ENCODE data around the gene KSR1. TPM values are rescaled to one million over a fixed set of nuclear protein-coding genes. Genes with fewer than 3 reads are reported as not detected.

Gene KSR1
- total RNA-seq, 1 donor from 2014 or later, result 49.7 TPM

GRCh38 chr17:27471321-27472269, 15.3 kb downstream of the KSR1 start:
- DNase-seq (ENCODE audit: extremely low read depth, low read depth, low spot score), result no peak

DNA sequence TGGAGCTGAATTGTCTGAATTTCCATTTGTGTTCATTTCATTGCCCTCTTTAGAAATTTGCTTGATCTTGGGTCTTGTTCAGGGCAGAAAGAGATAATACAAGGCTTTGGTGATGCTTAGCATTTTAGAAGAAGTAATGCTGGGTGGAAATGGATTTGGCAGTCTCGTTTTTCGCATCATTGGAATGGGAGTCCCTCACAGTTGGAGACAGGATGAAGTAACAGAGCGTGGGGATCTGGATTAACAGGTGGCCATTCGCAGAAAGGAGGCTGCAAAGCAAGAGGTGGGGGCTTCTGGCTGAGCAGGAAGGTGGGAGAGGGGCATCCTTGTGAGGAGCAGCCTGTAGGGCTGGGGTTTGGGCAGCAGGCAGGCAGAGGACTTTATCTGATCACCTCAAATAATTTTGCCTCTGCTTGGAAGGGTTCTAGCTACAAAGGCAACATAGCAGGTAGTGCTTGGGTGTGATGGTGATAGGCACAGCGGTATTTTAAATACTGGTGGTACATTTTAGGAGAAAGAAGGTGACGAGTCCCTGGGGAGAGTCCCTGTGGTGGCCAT, 17.0 kb downstream of the KSR1 start:
- DNase-seq (ENCODE audit: extremely low read depth, low read depth, low spot score), result no peak

- DNase-seq (ENCODE audit: extremely low read depth, low read depth, low spot score), result peak; percentile 39
These were observed 17.7 kb downstream of the KSR1 start for GRCh38 chr17:27473748-27474609.

- no peak for DNase-seq (ENCODE audit: extremely low read depth, low read depth, low spot score)
These were observed 18.9 kb downstream of the KSR1 start for GRCh38 chr17:27475070-27475673.

GRCh38 chr17:27475981-27476895, 20.0 kb downstream of the KSR1 start:
- DNase-seq (ENCODE audit: extremely low read depth, low read depth, low spot score), result no peak

DNA sequence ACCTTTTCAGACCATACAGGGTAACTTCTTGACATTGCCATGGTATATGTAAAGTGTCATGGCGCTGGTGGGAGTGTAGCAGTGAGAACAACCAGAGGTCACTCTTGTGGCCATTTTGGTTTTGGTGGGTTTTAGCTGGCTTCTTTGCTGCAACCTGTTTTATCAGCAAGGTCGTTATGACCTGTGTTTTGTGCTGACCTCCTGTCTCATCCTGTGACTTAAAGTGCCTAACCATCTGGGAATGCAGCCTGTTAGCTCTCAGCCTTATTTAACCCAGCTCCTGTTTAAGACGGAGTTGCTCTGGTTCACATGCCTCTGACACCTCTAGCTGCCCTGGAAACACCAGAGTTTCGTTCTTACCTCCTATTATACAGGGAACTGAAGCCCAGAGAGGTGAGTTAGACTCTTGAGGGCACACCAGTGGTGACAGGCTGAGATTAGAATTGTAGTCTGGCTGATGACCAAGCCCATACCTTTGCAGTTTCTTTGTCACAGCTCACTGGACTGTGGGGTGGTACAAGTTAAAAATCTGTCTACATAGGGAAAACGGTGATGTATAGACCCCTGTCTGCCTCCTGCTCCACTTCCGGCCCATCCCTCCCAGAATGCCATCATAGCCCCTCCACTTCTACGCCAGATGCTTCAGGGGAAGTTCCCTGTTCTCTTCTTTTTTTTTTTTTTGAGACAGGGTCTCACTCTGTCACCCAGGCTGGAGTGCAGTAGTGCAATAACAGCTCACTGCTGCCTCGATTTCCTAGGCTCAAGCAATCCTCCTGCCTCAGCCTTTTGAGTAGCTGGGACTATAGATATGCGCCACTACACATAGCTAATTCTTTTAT, 21.0 kb downstream of the KSR1 start:
- no peak for DNase-seq (ENCODE audit: extremely low read depth, low read depth, low spot score)

GRCh38 chr17:27477971-27478684, 21.9 kb downstream of the KSR1 start:
- no peak for DNase-seq (ENCODE audit: extremely low read depth, low read depth, low spot score)

DNA sequence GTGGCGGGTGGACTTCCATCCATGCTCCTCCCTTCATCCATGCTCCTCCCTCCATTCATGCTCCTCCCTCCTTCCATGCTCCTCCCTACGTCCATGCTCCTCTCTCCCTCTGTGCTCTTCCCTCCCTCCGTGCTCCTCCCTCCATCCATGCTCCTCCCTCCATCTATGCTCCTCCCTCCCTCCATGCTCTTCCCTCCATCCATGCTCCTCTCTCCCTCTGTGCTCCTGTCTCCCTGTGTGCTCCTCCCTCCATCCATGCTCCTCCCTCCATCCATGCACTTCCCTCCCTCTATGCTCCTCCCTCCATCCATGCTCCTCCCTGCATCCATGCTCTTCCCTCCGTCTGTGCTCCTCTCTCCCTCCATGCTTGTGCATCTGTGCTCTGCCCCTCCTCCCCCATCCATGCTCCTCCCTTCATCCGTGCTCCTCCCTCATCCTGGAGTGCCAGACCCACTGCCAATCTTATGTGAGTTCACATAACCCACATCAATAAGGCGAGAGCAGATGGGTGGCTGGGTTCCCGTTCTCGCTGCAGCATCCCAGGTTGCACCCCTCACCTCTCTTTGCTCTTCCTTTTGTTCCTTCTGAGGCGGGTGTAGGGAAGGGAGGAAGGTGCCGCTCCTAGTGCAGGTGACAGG, 22.8 kb downstream of the KSR1 start:
- no peak for DNase-seq (ENCODE audit: extremely low read depth, low read depth, low spot score)

- no peak for DNase-seq (ENCODE audit: extremely low read depth, low read depth, low spot score)
These were observed 23.6 kb downstream of the KSR1 start for GRCh38 chr17:27479838-27480237.

DNA sequence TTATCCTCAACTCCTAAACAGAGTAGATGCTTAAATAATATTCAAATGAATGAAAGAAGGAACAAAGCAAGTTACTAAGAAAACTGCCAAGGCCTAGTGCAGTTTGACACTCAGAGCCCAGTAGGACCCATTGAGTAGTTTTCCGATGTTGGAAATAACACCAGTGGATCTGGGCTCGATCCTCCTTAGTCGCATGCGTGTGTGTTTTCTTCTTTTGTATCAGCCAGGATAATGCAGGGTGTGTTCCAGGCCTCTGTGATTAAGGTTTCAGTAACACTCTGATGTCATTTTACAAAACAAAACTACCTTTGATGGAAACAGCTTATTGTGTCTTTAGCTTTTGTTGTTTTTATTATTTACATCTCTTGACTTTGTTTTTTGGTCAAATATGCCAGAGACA, 24.5 kb downstream of the KSR1 start:
- no peak for DNase-seq (ENCODE audit: extremely low read depth, low read depth, low spot score)

GRCh38 chr17:27481327-27481726, 25.1 kb downstream of the KSR1 start:
- no peak for DNase-seq (ENCODE audit: extremely low read depth, low read depth, low spot score)

DNA sequence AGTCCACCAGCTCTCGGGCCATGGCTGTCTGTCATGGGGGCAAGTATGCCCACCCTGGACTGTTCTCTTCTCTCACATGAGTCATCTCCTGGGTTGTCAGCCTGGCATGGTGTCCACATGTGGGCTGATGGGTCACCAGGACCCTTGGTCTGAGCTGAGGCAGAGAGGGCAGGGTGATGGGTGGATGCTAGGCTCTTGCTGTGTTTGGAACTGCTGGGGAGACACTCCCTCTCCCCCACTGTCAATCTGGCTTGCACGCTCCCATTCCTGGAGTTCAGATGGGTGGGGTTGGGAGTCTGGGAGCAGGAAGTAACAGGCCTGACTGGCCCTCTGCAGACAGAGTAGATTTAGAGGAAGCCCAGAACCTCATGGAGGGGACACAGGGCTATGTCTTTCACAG, 28.9 kb downstream of the KSR1 start:
- no peak for DNase-seq (ENCODE audit: extremely low read depth, low read depth, low spot score)

GRCh38 chr17:27485716-27486495, 29.7 kb downstream of the KSR1 start:
- DNase-seq (ENCODE audit: extremely low read depth, low read depth, low spot score), result no peak

- DNase-seq (ENCODE audit: extremely low read depth, low read depth, low spot score), result no peak
These were observed 30.5 kb downstream of the KSR1 start for GRCh38 chr17:27486741-27487140.

GRCh38 chr17:27488231-27488630, 32.0 kb downstream of the KSR1 start:
- no peak for DNase-seq (ENCODE audit: extremely low read depth, low read depth, low spot score)

DNA sequence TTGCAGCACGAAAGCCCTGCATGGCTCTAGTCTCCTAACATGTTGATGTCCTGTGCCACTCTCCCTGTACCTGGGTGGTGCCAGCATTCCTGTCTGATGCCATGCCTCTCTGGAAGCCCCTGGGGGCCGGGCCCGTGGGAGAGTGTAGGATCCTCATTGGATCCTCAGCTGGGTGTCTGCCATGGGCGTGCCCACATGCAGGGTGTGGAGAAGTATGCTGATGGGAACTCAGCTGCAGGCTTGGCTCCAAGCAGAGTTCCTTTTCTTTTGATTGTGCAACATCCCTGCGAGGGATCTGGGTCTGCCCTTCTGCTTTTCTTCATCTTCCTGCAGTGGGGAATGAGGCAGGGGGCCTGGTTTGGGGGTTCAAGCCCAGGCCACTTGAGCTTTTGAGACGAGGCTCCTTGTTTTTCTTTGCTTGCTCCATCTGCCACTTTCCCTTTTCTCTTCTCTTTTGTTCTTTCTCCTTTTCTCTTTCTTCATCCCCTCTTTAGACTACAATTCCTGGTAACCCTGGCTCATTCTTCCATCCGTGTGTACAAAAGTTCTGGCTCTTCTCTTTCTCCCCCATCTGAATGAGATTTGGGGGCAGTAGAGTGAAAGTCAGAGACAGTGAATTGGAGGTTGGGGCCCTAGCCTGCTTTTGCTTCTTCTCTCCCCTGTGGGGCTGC, 32.9 kb downstream of the KSR1 start:
- DNase-seq (ENCODE audit: extremely low read depth, low read depth, low spot score), result no peak

- no peak for DNase-seq (ENCODE audit: extremely low read depth, low read depth, low spot score)
These were observed 34.1 kb downstream of the KSR1 start for GRCh38 chr17:27490391-27490790.
